Prostate gland (tissue), 2 donors: Measurements from ENCODE around the gene GOSR2. TPM values are rescaled to one million over a fixed set of nuclear protein-coding genes. Genes with fewer than 3 reads are reported as not detected.
"Not testable (repeated sequence)": the region's sequence is repeated elsewhere in the genome, so short reads cannot be mapped to it uniquely, and the experiment has no call there.

Experiments used
- DNase-seq: peaks from one replicate; pipeline ENCODE4 v3.0.0-alpha.2; 2019; ENCODE audit warnings: low spot score
- H3K27ac ChIP-seq, 2 donors: fragments of 200-600 bp; sonication (generic); 2 replicates each; pipeline ENCODE4 v1.5.1; 2017 to 2019
- H3K27me3 ChIP-seq: fragments of 200-600 bp; sonication (generic); replicated peaks from 2 replicates; pipeline ENCODE4 v1.5.1; 2019; ENCODE audit not compliant: insufficient read depth
- H3K36me3 ChIP-seq, 2 donors: fragments of 200-600 bp; sonication (generic); 1 replicate in 1 of 2; 2 replicates in 1 of 2; pipeline versions ENCODE4 v1.5.1 to v1.8.1; 2017 to 2019
- H3K4me1 ChIP-seq: fragments of 200-600 bp; sonication (generic); replicated peaks from 2 replicates; pipeline ENCODE4 v1.5.1; 2019
- H3K4me3 ChIP-seq, 2 donors: fragments of 200-600 bp; sonication (generic); 2 replicates each; pipeline ENCODE4 v1.5.1; 2017 to 2019
- H3K9me3 ChIP-seq: fragments of 200-600 bp; sonication (generic); 2 replicates; pipeline ENCODE4 v1.5.1; 2017
- POLR2A ChIP-seq: fragments of 450-650 bp; IDR thresholded peaks from one replicate; pipeline ENCODE4 v1.6.1; 2016; ENCODE audit warnings: antibody characterized with exemption, mild to moderate bottlenecking
- POLR2AphosphoS5 ChIP-seq: sonication (generic); formaldehyde crosslinking; IDR thresholded peaks from one replicate; pipeline ENCODE4 v1.6.1; 2017; ENCODE audit warnings: antibody characterized with exemption
- WGBS: methylation state at CpG from one replicate; pipeline ENCODE4 v1.1.5; 2018; 5-methylcytosine and 5-hydroxymethylcytosine counted together
- intact Hi-C: fragments of 100-400 bp; cut with DNase I; formaldehyde crosslinking; loops from one replicate; pipeline ENCODE4 v1.14.2; 2022
- total RNA-seq, 2 donors: library from RNA; depleted of rRNA; stranded (reverse); fragments of >200 nt; gene quantifications; one replicate each; pipeline ENCODE4 v1.1.0, GENCODE V29; 2016
- TF ChIP-seq, protein P1 (sequence below), 4 experiments: fragments of 200-600 bp in 2 of 4; fragments of 450-650 bp in 2 of 4; sonication (generic) in 2 of 4; IDR thresholded peaks; 1 replicate in 3 of 4; 2 replicates in 1 of 4; pipeline ENCODE4 v1.5.1; 2016 to 2019; ENCODE audit warnings: antibody characterized with exemption in 4 of 4, mild to moderate bottlenecking in 2 of 4, moderate library complexity in 2 of 4

Gene GOSR2
- total RNA-seq, 2 donors from 2014 or later = 40.0 to 61.4 TPM

- DNase-seq = no peak
- Histone ChIP-seq H3K27me3 (no peaks in the 10 kb centered on the region), H3K4me1 (no peaks in the 10 kb centered on the region), H3K9me3 (no peaks in the 10 kb centered on the region), H3K4me3 (no peak overlapping the region), H3K36me3 (no peaks in the 10 kb centered on the region), H3K27ac (no peak overlapping the region)
- TF ChIP-seq, protein P1, sequence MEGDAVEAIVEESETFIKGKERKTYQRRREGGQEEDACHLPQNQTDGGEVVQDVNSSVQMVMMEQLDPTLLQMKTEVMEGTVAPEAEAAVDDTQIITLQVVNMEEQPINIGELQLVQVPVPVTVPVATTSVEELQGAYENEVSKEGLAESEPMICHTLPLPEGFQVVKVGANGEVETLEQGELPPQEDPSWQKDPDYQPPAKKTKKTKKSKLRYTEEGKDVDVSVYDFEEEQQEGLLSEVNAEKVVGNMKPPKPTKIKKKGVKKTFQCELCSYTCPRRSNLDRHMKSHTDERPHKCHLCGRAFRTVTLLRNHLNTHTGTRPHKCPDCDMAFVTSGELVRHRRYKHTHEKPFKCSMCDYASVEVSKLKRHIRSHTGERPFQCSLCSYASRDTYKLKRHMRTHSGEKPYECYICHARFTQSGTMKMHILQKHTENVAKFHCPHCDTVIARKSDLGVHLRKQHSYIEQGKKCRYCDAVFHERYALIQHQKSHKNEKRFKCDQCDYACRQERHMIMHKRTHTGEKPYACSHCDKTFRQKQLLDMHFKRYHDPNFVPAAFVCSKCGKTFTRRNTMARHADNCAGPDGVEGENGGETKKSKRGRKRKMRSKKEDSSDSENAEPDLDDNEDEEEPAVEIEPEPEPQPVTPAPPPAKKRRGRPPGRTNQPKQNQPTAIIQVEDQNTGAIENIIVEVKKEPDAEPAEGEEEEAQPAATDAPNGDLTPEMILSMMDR (IDR thresholded peaks at IDR 0.05) = no peak
- no peak for TF ChIP-seq POLR2AphosphoS5
- TF ChIP-seq POLR2A = no peak
- intact Hi-C loops = no loop called here
- WGBS = 82% methylated on average over 4 of the region's 4 CpGs
These were observed 5.4 kb upstream of the GOSR2 start for GRCh38 chr17:46917516-46917915.

DNA sequence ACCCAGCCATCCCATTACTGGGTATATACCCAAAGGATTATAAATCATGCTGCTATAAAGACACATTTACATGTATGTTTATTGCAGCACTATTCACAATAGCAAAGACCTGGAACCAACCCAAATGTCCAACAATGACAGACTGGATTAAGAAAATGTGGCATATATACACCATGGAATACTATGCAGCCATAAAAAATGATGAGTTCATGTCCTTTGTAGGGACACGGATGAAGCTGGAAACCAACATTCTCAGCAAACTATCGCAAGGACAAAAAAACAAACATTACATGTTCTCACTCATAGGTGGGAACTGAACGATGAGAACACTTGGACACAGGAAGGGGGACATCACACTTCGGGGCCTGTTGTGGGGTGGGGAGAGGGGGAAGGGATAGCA, 998 bp upstream of the GOSR2 start:
- DNase-seq, H3K27ac ChIP-seq, intact Hi-C loops, H3K27me3 ChIP-seq, H3K9me3 ChIP-seq, H3K4me1 ChIP-seq, H3K4me3 ChIP-seq, H3K36me3 ChIP-seq: not testable (repeated sequence)
- WGBS = 55% methylated on average over 4 of the region's 4 CpGs

DNA sequence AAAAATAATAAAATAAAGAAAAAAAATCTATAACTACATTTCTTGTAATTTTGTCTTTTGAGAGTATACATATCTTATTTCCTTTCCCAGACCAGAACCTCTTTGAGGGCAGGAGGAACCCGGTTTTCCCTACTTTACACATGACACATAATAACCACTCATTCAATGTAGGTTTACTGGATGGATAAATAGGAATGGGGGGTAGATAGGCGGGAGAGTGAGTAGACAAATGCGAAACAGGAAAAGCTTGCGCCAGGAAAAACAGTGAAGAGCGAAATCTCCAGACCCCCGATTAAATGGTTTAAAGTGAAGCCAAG, 515 bp upstream of the GOSR2 start:
- intact Hi-C loops = no loop called here
- H3K9me3 ChIP-seq = no peaks in the 10 kb centered on the region

DNA sequence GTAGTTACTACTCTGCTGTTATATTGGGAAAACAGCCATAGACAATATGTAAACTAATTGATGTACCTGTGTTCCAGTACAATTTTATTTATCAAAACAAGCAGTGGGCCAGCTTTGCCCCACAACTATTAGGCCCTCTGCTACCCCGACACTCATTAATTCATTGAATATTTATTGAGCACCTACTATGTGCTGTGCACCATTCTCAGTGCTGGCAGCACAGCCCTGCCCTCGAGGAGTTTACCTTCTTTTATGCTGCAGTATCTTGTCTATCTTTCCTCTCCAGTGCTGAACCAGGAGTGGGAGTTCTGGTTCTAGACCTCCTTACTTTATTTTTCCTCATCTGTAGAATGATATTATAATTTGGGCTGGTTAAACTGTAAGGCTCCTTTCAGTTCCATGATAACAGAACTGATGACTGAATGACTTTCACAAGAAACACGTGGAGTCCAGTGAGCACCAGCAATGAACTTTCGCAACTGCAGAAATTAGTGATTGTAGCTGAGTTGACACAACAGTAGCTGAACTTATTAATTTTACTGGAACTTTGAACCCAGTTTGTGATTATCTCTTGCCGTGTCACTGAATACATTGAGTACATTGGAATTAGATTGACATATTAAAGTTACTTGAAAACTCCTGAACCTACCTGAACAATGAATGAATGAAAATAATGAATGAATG, 2.4 kb downstream of the GOSR2 start:
- TF ChIP-seq POLR2A (no peak), POLR2AphosphoS5 (no peak)
- TF ChIP-seq, protein P1 (IDR thresholded peaks at IDR 0.05) = no peak
- intact Hi-C loops = no loop called here
- H3K4me1 ChIP-seq = no peaks in the 10 kb centered on the region
- H3K36me3 ChIP-seq = peaks cover 0 to 5% of the 10 kb centered on the region in 2 donors
- no peaks in the 10 kb centered on the region for H3K27me3 ChIP-seq
- H3K4me3 ChIP-seq = no peak overlapping the region
- WGBS = 82% methylated on average over 5 of the region's 5 CpGs
- DNase-seq = no peak
- H3K27ac ChIP-seq = no peak overlapping the region
- H3K9me3 ChIP-seq = no peaks in the 10 kb centered on the region

More for the DNA sequence above, 515 bp upstream of the GOSR2 start:
- Histone ChIP-seq H3K4me3 (peak overlapping the region; percentile 71 to 78), H3K27ac (peak overlapping the region; percentile 94 to 97), H3K36me3 (no peaks in the 10 kb centered on the region), H3K4me1 (no peaks in the 10 kb centered on the region), H3K27me3 (no peaks in the 10 kb centered on the region)
- TF ChIP-seq, protein P1 (IDR thresholded peaks at IDR 0.05) = no peak
- TF ChIP-seq POLR2A (no peak), POLR2AphosphoS5 (no peak)
- no peak for DNase-seq
- WGBS = under 1% methylated on average over 6 of the region's 6 CpGs

DNA sequence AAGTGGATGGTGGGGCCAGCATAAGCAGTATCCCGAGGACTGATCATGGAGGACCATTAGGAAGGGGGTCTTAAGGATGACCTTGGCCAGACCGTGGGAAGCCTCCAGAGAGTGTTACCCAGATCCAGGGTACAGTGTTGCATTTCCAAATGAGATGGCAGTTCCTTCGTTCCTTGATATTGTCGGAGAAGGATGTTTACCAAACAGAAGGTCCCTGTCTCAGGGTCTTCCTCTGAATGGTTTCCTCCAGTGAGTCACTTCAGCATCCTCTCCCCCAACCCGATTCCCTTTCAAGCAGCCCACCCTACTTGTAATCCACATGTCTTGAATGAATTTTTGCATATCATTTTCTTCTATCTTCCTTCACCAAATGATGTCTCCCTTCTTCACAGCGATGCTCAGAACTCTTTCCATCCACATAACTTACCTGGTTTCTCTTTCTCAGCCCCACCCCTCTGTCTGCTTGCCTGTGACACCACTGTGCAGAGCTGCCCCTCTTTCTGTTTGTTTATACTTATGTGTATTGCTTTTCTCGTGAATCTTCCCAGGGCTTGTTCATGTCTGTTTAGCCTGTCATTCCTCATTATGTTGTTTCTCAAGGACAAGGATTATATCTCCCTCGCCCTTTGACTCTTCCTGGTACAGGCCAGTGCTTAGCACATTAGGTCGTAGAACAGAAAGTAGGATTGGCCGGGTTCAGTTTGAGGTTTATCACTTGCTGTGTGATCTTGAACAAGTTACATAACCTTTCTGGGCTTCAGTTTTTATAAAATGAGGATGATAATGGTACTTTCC, 5.7 kb downstream of the GOSR2 start:
- Histone ChIP-seq H3K27me3 (no peaks in the 10 kb centered on the region), H3K36me3 (peaks cover 6 to 24% of the 10 kb centered on the region in 2 donors), H3K4me3 (no peak overlapping the region), H3K27ac (no peak overlapping the region), H3K4me1 (no peaks in the 10 kb centered on the region), H3K9me3 (no peaks in the 10 kb centered on the region)
- TF ChIP-seq POLR2AphosphoS5 (no peak), POLR2A (no peak)
- TF ChIP-seq, protein P1 (IDR thresholded peaks at IDR 0.05) = no peak
- no peak for DNase-seq
- 81% methylated on average over 10 of the region's 10 CpGs for WGBS
- intact Hi-C loops = no loop called here
